Fibroblast of the conjunctiva (primary cell): ENCODE measurements around the gene KRTAP21-1.
"Not testable (repeated sequence)": the region's sequence is repeated elsewhere in the genome, so short reads cannot be mapped to it uniquely, and the experiment has no call there.

Source experiments
- DNase-seq: peaks from one replicate; pipeline ENCODE4 v3.0.0-alpha.2; 2010; ENCODE audit warnings: low read depth

Gene KRTAP21-1

DNA sequence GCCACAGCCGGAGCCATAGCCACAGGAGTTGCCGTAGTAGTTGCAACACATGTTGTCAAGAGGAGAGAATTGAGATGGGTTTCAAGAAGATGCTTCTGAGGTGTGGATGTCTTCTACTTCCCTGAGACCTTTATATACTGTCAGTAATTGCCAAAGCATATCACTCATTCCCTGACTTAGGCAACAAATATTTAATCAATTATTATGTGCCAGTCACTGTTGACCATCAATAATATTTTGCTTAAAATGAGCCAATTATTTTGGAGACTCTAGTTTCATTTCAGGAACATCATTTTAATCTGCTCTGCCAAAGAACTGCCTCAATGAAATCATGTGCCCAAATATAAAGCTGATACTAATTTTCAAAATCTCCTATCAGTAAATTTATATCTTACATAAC, at the start of gene KRTAP21-1:
Gene KRTAP21-1 (minus strand): TSS at position 101 of the 400 bp plus-strand sequence. CDS start 50 bp downstream, at position 51.
- DNase-seq: not testable (repeated sequence)

DNA sequence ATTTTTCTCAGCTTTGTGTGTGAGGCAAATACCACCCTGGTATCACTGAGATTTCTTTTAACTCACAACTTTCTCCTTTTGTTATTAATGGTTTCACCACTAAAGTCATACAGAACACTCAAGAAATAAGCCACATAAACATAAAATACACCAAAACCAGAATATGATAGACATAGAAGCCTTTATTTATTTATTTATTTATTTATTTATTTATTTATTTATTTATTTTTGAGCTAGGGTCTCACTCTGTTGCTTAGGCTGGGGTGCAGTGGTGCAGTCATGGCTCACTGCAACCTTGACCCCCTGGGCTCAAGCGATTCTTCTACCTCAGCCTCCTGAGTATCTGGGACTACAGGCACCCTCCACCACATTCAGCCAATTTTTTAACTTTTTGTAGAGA, 45.4 kb upstream of the KRTAP21-1 start:
- DNase-seq: no peak

DNA sequence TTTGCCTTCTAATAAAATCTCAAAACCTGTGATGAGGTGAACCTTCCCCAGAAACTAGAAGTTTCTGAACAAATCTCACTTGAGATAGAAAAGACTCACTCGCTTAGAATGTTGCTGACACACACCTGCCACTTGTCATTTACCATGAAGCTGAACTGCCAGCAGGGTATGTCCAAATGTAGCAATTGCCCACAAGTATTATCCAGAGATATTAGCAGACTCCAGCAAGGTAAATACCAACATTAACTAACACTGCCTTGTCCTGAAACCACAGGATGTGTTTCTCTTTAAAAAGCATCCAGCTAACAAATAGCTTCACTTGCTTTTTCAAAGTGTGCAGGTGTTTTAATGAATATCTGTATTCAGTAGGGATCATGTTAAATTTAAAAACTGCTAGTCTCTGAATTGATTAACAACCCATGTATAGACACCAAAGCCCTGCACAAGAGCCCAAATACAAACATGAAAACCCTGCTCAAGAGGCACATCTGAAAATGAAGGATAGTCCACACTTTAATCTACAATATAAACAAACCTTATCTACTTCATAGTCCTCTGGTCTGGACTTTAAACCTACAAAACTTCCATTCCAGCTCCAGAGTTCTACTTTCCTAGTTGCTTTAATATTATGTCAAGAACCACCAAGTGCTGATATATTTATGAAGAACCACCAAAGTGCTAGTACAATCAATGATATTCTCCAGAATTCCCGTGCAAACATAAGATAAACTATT, 38.5 kb upstream of the KRTAP21-1 start:
- no peak for DNase-seq

DNA sequence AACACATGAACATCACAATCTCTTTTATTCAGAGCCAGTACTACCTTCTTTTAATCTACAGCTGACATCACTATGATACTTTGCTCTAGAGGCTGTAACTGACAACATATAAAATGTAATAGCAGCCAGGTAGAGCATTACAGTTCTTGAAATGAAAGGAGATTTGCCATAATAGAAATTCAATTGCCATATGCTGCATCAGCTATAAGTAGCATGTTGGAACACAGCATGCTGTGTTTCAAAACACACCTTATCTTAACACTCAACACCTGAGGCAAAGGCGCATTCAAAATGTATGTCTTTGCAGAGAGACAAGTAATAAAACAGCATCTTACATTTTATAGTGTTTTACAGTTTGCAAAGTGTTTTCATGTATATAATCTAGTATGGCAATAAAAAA, 24.0 kb upstream of the KRTAP21-1 start:
- DNase-seq: no peak

DNA sequence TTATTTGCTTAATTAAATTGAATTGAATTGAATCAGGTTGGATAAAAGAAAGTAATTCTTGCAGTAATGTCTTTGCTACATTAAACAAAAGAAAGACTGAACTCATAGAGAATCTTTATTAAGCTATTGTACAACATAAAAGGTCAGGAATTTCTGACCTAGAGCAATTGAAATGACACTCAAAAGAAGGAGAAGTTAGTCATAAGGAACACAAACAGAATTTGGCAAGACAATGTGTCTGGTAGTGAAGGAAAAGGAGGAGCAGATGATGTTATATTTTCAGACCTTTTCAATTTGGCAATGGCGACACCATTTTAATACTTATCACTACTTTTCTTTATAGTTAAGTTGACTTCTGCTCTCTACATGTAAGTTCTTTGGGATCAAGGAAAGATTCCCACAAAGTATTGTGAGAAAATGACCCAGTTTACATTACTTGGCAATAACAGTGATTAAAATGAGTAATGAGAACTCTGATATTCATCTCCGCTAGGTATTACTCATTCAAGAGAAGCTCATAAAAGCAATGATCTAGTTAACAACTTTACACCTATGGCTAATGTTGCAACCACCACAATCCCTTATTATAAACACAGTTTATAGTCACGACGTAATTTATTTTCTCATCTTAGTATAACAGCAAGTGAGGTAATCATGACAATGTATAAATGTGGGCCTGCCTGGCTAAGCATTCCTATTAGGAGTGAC, 14.7 kb upstream of the KRTAP21-1 start:
- DNase-seq: no peak

DNA sequence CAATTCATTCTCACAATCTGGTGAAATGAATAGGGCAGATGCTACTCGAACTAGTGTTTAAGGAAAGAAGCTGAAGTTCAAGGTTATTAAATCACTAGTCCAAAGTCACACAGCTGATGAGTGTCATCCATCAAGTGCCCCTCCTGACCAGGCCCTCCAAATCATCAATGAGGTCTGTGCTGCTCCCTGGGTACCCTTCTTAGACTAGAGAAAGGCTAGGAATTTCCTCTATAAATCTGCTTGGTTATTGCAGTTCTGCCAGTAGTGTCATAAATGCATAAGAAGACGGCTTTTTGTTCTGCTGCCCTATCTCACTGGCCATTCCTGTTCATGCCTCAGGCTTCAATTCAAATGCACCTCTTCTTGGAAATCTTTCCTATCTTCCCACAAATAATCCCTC, 5.5 kb upstream of the KRTAP21-1 start:
- DNase-seq: no peak

DNA sequence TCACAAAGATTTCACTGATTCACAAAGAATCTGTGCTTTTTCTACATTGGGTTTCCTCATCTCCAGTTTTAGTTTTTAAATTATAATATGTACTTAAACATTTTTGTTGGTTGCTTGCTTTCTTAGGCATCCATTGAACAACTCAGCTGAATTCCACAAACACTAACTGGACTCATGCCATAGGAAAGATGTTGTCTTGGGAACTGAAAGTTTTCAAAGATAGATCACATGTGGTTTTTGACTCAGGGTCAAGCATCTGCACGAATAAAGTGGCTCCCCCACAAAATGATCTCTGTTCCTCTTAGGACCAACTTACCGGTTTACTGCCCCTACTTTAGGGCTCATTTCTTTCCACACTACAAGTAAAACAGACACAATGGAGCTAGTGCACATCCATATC, 3.1 kb upstream of the KRTAP21-1 start:
- no peak for DNase-seq

DNA sequence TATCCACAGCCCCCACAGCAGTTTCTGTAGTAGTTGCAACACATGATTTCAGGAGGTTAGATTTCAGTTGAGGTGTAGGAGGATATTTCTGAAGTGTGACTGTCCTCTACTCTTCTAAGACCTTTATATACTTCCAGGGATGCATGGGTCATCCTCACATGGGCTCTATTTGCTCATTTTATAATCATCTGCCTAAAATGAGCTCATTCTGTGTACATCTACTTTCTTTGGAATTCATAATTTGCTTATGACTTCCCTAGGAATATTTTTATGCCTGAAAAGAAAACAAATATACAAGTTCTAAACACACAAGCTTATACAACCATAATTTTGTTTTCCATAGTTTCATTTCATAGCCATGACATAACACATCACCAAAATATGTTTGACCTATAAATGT, 8.1 kb downstream of the KRTAP21-1 start, which contains the start of gene KRTAP21-2:
Gene KRTAP21-2 (minus strand): TSS at position 101 of the 400 bp plus-strand sequence. CDS start 57 bp downstream, at position 44.
- no peak for DNase-seq

DNA sequence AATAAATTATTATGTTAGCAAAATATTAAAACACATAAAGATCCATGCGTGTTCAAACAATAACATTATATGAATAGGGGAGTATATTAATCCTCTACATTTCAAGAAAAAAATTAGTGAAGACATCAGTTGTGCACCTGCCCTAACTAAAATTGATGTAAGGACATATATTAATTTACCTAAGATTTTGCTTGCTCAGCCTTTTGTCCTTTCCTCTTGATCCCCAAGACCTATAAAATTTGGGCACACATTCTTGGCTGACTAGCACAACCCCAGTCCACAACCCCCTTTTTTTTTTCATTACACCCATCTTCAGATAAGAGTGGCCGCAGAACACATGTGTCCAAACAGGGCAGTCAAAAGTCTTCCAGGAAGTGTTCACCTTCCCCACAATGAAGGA, 14.8 kb downstream of the KRTAP21-1 start:
- DNase-seq: no peak

DNA sequence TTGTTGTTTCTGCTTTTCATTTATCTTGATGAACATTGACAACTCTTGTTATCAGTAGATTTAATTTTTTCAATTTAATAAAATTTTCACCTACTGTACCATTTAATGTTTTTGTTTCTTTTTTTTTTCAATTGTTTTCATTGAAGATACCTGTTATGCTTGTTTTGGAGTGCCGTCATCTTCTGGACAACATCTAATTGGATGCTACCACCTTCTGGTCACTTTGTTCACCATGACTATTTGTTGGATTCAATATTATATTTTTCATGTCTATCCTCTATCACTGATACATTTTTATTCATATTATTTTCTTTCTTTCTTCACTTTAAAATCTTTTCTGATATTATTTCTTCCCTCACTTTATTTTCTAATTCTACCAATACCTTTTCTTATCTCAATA, 22.2 kb downstream of the KRTAP21-1 start:
- no peak for DNase-seq

DNA sequence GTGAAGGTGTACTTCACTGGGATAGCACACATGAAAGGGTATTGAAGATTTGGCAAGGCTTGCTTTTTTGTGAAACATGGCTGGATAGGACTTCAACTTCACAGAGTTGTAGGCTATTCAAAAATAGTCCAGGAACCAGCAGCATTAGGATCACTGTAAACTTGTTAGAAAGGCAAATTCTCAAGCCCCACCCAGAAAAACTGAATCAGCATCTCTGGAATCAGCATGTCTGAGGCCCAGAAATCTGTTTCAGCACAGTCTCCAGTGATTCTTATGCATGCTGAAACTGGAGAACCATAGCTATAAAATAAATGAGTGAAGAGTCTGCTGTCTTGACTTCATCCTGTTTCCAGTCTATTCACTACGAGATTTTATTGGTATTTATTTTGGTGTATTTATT, 28.5 kb downstream of the KRTAP21-1 start:
- no peak for DNase-seq

DNA sequence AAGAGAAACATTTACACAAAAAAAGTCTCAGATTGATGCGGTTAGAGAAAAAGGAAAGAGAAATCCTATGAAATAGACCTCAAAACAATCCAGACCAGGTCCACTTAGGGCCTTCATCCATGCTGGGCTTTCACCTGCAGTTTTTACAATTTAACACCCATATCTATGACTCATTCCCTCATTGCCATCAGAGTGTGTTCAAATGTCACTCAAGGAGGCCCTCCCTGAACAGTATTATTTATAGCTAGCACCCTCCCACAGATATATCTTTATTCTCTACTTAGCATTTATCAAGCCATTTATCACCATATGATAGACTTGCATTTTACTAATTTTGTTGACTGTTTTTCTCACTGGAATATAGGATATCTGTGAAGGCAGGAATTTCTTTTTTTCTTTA, 35.8 kb downstream of the KRTAP21-1 start:
- no peak for DNase-seq

DNA sequence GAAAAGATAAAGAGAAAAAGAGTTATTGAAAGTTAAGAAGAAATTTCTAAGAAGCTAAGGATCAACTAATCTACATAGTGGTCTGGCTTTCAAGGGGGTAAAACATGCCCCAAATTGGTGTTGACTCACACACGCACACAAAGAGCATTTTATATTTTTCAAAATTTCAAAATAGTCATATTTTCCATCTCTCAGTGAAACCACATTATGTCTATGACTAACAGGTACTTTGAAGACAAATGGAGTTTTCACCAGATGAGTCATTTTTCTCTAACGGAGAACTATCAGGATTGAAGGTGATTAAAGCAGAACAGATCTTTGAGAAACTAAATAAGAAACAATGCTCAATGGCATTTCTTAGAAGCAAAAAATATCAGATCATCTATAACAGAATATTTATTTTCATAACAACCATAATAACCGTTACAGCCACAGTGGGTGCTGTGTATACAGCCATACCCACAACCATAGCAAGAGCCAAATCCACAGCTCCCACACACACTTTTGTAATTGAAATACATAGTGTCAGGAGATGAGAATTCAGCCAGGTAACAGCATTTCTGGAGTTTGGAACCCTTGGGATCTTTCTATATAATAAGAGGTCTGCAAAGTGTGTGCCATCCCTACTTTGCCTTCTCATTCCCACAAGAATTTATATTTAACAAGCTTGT, 36.9 kb downstream of the KRTAP21-1 start, which contains the start of gene KRTAP21-3:
Gene KRTAP21-3 (minus strand): TSS at position 539 of the 671 bp plus-strand sequence. CDS start 18 bp downstream, at position 521.
- DNase-seq: no peak

DNA sequence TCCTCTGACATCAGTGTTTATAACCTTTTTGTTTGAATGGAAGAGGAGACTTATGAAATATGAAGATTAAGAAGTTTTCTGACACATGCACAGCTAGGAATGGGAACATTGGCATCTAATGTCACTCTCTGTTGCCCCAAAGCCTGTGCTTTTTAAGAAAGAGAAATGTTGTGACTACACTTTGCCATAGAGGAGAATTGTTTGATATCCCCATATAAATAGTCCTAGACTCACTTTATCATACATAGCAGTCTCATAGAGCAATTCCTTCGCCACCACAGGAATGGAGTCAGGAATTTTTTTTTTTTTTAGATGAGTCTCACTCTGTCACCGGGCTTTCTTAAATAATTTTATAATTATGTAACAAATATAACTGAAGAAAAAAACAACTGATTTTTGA, 38.1 kb downstream of the KRTAP21-1 start:
- no peak for DNase-seq

DNA sequence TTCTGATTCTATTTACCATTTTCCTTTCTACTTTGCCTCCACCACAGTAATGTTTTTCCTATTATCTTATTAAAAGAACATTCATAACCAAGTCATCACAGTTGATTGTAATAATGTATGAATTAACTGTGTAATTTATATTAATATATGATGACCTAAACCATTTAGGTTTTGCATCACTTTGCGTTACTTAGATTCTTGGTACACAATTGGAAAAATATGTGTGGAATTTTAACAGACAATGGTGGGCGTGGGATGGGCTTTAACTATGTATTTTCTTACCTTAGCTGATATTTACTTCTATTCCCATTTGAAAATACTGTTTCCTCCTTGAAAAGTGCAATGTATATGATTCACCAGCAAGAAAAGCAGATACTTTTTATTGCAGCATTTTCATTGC, 40.3 kb downstream of the KRTAP21-1 start:
- no peak for DNase-seq

DNA sequence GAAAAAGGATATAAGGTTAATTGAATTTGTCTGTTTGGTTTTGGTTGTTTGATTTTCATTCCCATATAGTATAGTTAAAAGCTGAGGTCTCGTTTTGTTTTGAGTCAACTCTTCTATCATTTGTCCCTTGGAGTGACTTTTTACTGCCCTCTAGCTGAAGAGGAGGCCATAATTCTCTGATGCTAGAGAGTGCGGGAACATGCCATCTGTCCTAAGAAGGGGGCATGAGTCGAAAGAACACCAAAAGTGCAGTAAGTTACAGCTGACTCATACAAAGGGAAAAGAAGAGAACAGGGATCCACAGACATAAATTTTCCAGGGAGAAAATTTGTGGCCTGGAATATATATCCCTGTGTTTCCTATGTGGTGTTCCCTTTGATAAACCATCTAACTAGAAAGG, 40.8 kb downstream of the KRTAP21-1 start:
- DNase-seq: no peak

DNA sequence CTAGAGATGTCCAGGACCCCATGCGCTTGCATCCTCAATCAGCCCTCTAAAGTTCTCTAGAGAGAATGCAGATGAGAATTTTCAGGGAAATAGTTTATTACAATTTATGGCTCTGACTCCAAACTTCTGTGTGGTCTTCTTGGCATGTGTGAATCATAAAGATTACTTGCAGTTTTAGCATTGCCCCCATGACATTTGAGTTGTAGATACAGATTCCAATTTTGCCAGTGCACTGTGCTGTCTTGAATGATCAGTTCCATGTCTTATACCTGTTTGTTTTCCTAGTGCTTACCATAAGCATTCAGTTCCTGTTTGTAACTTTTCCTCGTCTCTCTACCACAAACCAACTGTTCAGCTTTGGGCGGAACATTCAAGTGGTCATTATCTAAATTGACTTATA, 41.5 kb downstream of the KRTAP21-1 start:
- DNase-seq: no peak

DNA sequence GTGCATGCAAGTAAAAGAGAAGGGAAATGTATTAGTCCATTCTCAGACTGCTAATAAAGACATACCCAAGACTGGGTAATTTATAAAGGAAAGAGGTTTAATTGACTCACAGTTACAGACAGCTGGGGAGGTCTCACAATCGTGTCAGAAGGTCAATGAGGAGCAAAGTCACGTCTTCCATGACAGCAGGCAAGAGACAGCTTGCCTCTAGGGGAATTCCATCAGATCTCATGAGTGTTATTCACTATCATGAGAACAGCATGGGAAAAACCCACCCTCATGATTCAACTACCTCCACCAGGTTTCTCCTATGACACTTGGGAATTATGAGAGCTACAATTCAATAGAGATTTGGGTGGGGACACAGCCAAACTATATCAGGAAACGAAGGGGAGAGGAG, 44.7 kb downstream of the KRTAP21-1 start:
- no peak for DNase-seq

DNA sequence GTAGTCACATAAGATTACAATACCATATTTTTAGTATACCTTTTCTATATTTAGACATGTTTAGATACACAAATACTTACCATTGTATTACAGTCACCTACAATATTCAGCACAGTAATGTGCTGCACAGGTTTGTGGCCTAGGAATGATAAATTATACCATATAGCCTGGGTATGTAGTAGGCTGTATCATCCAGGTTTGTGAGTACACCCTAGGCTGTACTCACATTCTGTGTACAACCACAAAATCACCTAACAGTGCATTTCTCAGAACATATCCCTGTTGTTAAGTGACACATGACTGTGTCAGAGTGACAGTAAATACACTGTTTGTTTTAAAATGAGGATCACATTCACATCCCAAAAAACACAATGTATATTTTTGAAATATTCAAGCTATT, 47.8 kb downstream of the KRTAP21-1 start:
- no peak for DNase-seq
